ENCODE results near the gene BTBD9.

GRCh38 chr6:38207375-38207774 is 432.4 kb downstream of the BTBD9 start:
- TF ChIP-seq YY1 (IDR thresholded peaks at IDR 0.05; ENCODE audit: insufficient read depth, insufficient read length): no peak
- no peak for TF ChIP-seq SUZ12 (IDR thresholded peaks at IDR 0.05; ENCODE audit: extremely low read depth, insufficient read depth, insufficient read length)

Data from NT2/D1 (cell line).